Measurements from ENCODE around the gene TBX20. TPM values are rescaled to one million over a fixed set of nuclear protein-coding genes. Genes with fewer than 3 reads are reported as not detected.
"Not testable (repeated sequence)": the region's sequence is repeated elsewhere in the genome, so short reads cannot be mapped to it uniquely, and the experiment has no call there.

Gene TBX20
- total RNA-seq, 3 donors from 2014 or later (not counting 1 experiment from before 2014, with no cell fraction given), result not detected

GRCh38 chr7:35191571-35191970 is 62.3 kb downstream of the TBX20 start:
- H3K27me3 ChIP-seq (ENCODE audit: control insufficient read depth, insufficient read depth, low read length); H3K36me3 ChIP-seq (ENCODE audit: control insufficient read depth, insufficient read depth, low read length); H3K27ac ChIP-seq (ENCODE audit: low read length); H3K27ac Mint-ChIP-seq; H3K9me3 Mint-ChIP-seq; ATAC-seq; H3K4me3 ChIP-seq (ENCODE audit: low read length); H3K4me3 Mint-ChIP-seq; intact Hi-C loops (cut with micrococcal nuclease); H3K4me1 ChIP-seq (ENCODE audit: control insufficient read depth, insufficient read depth, low read length); H3K36me3 Mint-ChIP-seq; H3K9me3 ChIP-seq (ENCODE audit: control insufficient read depth, insufficient read depth, low read length); DNase-seq; H3K4me1 Mint-ChIP-seq: not testable (repeated sequence)
- no CpG with 5 or more reads among the region's 4 CpGs for WGBS (ENCODE audit: insufficient coverage)
- H3K27me3 Mint-ChIP-seq (ENCODE audit: low read depth in 2 of 2), result peaks cover 18 to 41% of the 10 kb centered on the region in 2 donors

- H3K27ac Mint-ChIP-seq; H3K4me1 Mint-ChIP-seq; H3K27me3 ChIP-seq (ENCODE audit: control insufficient read depth, insufficient read depth, low read length); H3K9me3 ChIP-seq (ENCODE audit: control insufficient read depth, insufficient read depth, low read length); H3K4me3 ChIP-seq (ENCODE audit: low read length); H3K27ac ChIP-seq (ENCODE audit: low read length); intact Hi-C loops (cut with micrococcal nuclease); H3K36me3 ChIP-seq (ENCODE audit: control insufficient read depth, insufficient read depth, low read length); H3K36me3 Mint-ChIP-seq; H3K4me1 ChIP-seq (ENCODE audit: control insufficient read depth, insufficient read depth, low read length); H3K4me3 Mint-ChIP-seq; H3K9me3 Mint-ChIP-seq; ATAC-seq; DNase-seq: not testable (repeated sequence)
- H3K27me3 Mint-ChIP-seq (ENCODE audit: low read depth in 2 of 2), result peaks cover 23 to 44% of the 10 kb centered on the region in 2 donors
- no CpG with 5 or more reads among the region's 4 CpGs for WGBS (ENCODE audit: insufficient coverage)
Measured at GRCh38 chr7:35190146-35190773, 63.6 kb downstream of the TBX20 start.

- H3K9me3 Mint-ChIP-seq; H3K36me3 ChIP-seq (ENCODE audit: control insufficient read depth, insufficient read depth, low read length); intact Hi-C loops (cut with micrococcal nuclease); H3K9me3 ChIP-seq (ENCODE audit: control insufficient read depth, insufficient read depth, low read length); H3K4me1 Mint-ChIP-seq; H3K4me3 Mint-ChIP-seq; H3K4me3 ChIP-seq (ENCODE audit: low read length); H3K36me3 Mint-ChIP-seq; H3K27me3 ChIP-seq (ENCODE audit: control insufficient read depth, insufficient read depth, low read length); ATAC-seq; H3K27ac Mint-ChIP-seq; H3K4me1 ChIP-seq (ENCODE audit: control insufficient read depth, insufficient read depth, low read length); DNase-seq; H3K27ac ChIP-seq (ENCODE audit: low read length): not testable (repeated sequence)
- 3% methylated on average over 27 of the region's 27 CpGs for WGBS (ENCODE audit: insufficient coverage)
- peaks cover 19 to 32% of the 10 kb centered on the region in 2 donors for H3K27me3 Mint-ChIP-seq (ENCODE audit: low read depth in 2 of 2)
Measured at GRCh38 chr7:35186751-35187150, 67.1 kb downstream of the TBX20 start.

DNA sequence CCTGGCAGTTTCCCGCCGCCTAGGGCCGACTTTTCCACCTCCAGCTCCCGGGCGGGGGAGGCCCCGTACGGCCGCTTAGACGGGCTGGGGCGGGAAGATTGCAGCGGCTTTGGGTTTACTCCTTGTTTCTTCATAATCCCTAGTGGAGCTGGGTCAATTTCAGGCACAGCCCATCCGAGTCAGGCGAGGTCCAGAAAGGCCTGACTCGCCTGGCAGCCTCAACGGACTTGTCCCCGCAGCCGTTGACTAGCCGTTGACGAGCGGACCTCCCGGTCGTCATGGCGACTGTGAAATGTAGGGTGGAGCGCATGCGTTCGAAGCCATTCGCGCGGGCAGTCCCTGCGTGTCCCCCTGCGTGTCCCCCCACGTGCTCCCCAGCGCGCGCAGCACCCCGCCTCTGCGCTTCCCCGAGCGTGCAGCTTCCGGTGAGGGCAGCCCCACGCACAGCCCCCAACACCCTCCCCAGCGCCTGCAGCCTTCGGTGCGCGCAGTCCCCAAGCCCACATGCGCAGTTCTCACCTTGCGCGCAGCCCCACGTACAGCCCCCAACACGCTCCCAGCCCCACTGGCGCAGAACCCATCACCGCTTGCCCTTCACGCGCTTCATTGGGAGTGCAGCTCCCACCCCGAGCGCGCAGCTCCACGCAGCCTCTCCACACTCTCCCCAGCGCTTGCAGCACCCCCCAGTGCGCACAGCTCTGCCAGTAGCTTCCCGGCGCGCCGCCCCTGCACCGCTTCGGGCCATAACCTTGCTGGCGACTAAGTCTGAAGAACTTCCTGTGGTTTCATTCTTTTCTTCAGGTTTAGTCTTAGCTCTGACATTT is 67.8 kb downstream of the TBX20 start:
- H3K4me1 Mint-ChIP-seq, result peaks cover 10% of the 10 kb centered on the region in 2 donors
- DNase-seq, result peak in 1 of 2 donors; percentile 1
- peak in 1 of 3 donors; percentile 52 for ATAC-seq
- H3K4me3 ChIP-seq (ENCODE audit: low read length), result no peak overlapping the region
- peaks cover 9% of the 10 kb centered on the region for H3K4me1 ChIP-seq (ENCODE audit: control insufficient read depth, insufficient read depth, low read length)
- H3K27ac Mint-ChIP-seq, result no peak overlapping the region
- H3K4me3 Mint-ChIP-seq, result peak overlapping the region; percentile 13
- intact Hi-C loops (cut with micrococcal nuclease), result no loop called here
- H3K27me3 ChIP-seq (ENCODE audit: control insufficient read depth, insufficient read depth, low read length), result no peaks in the 10 kb centered on the region
- no peaks in the 10 kb centered on the region for H3K36me3 ChIP-seq (ENCODE audit: control insufficient read depth, insufficient read depth, low read length)
- H3K27ac ChIP-seq (ENCODE audit: low read length), result no peak overlapping the region
- no peaks in the 10 kb centered on the region for H3K9me3 ChIP-seq (ENCODE audit: control insufficient read depth, insufficient read depth, low read length)
- no peak for TF ChIP-seq CTCF (IDR thresholded peaks at IDR 0.05)
- WGBS (ENCODE audit: insufficient coverage), result 2% methylated on average over 67 of the region's 67 CpGs
- peaks cover 19 to 32% of the 10 kb centered on the region in 2 donors for H3K27me3 Mint-ChIP-seq (ENCODE audit: low read depth in 2 of 2)
- H3K36me3 Mint-ChIP-seq, result no peaks in the 10 kb centered on the region
- no peaks in the 10 kb centered on the region for H3K9me3 Mint-ChIP-seq

DNA sequence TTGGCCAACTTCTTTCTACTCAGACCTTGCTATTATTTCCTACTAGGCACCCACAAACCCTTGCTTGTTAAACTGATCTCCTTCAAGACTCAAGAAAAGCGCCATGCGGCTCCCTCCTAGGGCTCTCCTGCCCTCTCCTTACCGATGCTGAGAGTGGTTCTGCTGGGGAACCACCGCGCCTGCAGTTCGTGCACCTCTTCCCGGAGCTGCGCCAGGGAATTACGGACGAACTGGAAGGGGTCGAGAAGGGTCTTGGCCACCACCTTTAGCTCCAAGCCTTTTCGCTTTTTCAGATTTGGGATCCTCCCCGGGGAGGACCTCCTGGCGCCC is 68.4 kb downstream of the TBX20 start:
- H3K4me3 ChIP-seq (ENCODE audit: low read length); ATAC-seq; H3K4me1 Mint-ChIP-seq; DNase-seq; H3K9me3 ChIP-seq (ENCODE audit: control insufficient read depth, insufficient read depth, low read length); H3K4me1 ChIP-seq (ENCODE audit: control insufficient read depth, insufficient read depth, low read length); H3K36me3 Mint-ChIP-seq; H3K9me3 Mint-ChIP-seq; H3K27ac Mint-ChIP-seq; H3K27me3 ChIP-seq (ENCODE audit: control insufficient read depth, insufficient read depth, low read length); intact Hi-C loops (cut with micrococcal nuclease); H3K27ac ChIP-seq (ENCODE audit: low read length); H3K4me3 Mint-ChIP-seq; H3K36me3 ChIP-seq (ENCODE audit: control insufficient read depth, insufficient read depth, low read length): not testable (repeated sequence)
- WGBS (ENCODE audit: insufficient coverage), result 6% methylated on average over 14 of the region's 14 CpGs
- H3K27me3 Mint-ChIP-seq (ENCODE audit: low read depth in 2 of 2), result peaks cover 19 to 32% of the 10 kb centered on the region in 2 donors

GRCh38 chr7:35184961-35185360 is 68.9 kb downstream of the TBX20 start:
- H3K36me3 ChIP-seq (ENCODE audit: control insufficient read depth, insufficient read depth, low read length); H3K27me3 ChIP-seq (ENCODE audit: control insufficient read depth, insufficient read depth, low read length); H3K27ac Mint-ChIP-seq; H3K36me3 Mint-ChIP-seq; intact Hi-C loops (cut with micrococcal nuclease); H3K4me3 ChIP-seq (ENCODE audit: low read length); H3K4me1 ChIP-seq (ENCODE audit: control insufficient read depth, insufficient read depth, low read length); H3K27ac ChIP-seq (ENCODE audit: low read length); ATAC-seq; DNase-seq; H3K9me3 Mint-ChIP-seq; H3K9me3 ChIP-seq (ENCODE audit: control insufficient read depth, insufficient read depth, low read length); H3K4me3 Mint-ChIP-seq; H3K4me1 Mint-ChIP-seq: not testable (repeated sequence)
- peaks cover 19 to 32% of the 10 kb centered on the region in 2 donors for H3K27me3 Mint-ChIP-seq (ENCODE audit: low read depth in 2 of 2)
- whole genome bisulfite sequencing (ENCODE audit: insufficient coverage), result 47% methylated on average over 5 of the region's 5 CpGs

GRCh38 chr7:35183873-35184503 is 69.9 kb downstream of the TBX20 start:
- H3K9me3 ChIP-seq (ENCODE audit: control insufficient read depth, insufficient read depth, low read length); H3K36me3 Mint-ChIP-seq; H3K27me3 ChIP-seq (ENCODE audit: control insufficient read depth, insufficient read depth, low read length); H3K4me1 Mint-ChIP-seq; H3K4me1 ChIP-seq (ENCODE audit: control insufficient read depth, insufficient read depth, low read length); H3K4me3 Mint-ChIP-seq; DNase-seq; H3K27ac Mint-ChIP-seq; H3K36me3 ChIP-seq (ENCODE audit: control insufficient read depth, insufficient read depth, low read length); H3K9me3 Mint-ChIP-seq; intact Hi-C loops (cut with micrococcal nuclease); H3K27ac ChIP-seq (ENCODE audit: low read length); ATAC-seq; H3K4me3 ChIP-seq (ENCODE audit: low read length): not testable (repeated sequence)
- peaks cover 19 to 32% of the 10 kb centered on the region in 2 donors for H3K27me3 Mint-ChIP-seq (ENCODE audit: low read depth in 2 of 2)
- WGBS (ENCODE audit: insufficient coverage), result 87% methylated on average over 3 of the region's 5 CpGs
